HG02973 (cell line): Measurements from ENCODE around the gene OR6B3.

ENCODE experiments used
- ATAC-seq: cut with Tn5 transposase; IDR thresholded peaks from one replicate; pipeline ENCODE4 v1.9.1; 2021; ENCODE audit warnings: moderate library complexity; ENCODE audit not compliant: unreplicated experiment

OR6B3 gene

DNA sequence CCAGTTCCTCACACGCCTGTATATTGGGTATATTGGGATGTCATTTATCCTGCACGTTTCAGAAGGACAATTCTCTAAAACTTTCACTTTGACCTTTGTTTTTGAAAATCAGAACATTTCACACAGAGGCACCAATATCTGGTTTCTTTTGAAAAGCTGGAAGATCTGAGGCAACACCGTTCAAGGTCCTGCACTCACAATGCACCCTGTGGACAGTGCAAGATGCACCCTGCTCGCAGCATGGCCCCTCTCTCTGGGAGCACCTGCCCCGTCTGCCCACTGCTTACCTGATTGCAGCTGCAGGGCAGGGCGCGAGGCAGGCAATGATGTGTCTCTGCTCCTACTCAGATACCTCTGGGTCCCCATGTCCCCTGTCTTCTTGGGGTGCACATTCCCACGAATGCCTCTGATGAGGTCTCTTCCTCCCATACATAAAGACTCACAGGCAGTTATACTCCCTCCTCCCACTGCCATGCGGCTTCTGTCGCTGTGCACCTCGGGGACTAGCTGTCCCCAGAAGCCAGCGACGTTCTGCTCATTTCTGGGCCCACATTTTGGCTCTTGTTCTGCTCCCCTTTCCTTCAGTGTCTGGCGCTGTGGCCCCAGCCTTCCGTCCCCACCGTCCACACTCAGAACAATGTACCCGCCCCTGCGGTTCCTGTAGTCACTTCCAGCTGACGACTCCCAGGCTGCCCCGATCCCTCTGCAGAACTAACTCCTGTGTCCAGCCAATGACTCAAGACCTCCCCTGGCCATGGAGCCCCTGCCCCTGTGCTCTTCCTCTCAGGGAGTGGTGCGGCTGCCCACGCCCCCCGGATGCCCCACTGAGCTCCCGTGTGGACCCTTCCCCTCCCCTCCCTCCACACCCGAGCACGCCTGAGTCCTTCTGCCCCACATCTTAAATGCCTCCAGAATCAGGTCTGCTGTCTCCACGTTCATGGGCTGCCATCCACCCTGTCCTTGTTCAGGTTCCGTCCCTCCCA lies at the start of gene OR6B3:
OR6B3 (minus strand) TSS at position 349 of the 983 bp plus-strand sequence.
- ATAC-seq, result no peak

- no peak for ATAC-seq
These were observed 45.0 kb upstream of the OR6B3 start for GRCh38 chr2:240098349-240098748.

DNA sequence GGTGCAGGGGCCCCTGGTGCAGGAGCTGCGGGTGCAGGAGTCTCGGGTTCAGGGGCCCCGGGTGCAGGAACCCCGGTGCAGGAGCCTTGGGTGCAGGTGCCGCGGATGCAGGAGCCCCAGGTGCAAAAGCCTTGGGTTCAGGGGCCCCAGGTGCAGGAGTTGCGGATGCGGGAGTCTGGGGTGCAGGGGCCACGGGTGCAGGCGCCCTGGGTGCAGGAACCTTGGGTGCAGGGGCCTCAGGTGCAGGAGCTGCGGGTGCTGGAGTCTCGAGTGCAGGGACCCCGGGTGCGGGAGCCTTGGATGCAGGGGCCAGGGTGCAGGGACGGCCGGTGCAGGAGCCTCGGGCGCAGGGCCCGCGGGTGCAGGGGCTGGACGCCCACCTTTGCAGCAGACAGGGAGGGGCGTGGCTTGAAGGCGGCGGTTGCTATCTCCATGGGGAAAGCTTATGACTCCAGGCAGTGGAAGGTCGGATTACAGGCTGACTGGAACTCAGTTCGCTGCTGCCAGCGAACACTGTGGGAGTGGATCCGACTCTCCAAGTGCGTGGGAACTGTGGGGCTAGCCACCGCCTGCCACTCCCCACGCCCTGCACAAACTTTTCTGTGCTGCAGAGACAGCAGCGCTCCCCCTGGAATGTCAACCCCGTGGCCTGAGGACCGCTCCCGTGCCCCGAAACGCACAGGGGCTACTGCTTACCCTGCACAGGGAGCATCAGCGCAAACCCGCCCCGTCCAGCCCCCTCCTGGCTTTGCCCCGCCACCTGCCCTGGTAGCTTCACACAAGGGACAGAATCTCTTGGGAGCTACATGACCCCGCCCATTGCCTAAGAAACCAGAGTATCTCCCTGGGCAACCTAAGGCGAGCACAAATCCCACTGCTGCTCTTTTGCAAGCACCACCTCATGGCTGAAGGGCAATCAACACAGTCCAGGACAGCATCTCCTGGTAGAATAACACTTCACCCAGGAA lies 42.5 kb upstream of the OR6B3 start:
- no peak for ATAC-seq

DNA sequence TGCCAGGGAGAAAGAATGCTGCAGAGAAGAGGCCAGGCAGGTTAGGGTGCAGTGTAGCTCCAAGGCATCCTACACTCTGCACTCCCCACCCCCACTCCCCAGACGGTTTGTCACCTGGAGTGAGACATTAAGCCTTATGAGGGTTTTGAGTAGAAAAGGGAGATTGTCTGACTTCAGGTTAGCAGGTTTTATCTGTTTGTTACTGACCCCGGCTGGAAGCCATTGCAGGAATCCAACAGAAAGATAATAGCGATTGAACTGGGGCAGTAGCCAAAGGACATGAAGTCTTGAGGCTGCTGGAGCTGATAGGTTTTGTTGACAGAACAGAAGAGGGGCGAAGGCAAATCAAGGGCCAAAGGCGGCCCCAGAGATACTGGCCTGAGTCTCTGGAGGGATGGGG lies 36.0 kb upstream of the OR6B3 start:
- ATAC-seq, result no peak

- ATAC-seq, result no peak
These were observed 33.2 kb upstream of the OR6B3 start for GRCh38 chr2:240086563-240086962.

- no peak for ATAC-seq
These were observed 25.3 kb upstream of the OR6B3 start for GRCh38 chr2:240078631-240079030.

- ATAC-seq, result no peak
These were observed 24.1 kb upstream of the OR6B3 start for GRCh38 chr2:240077442-240077841.

GRCh38 chr2:240074545-240074944 lies 21.2 kb upstream of the OR6B3 start:
- ATAC-seq, result no peak

DNA sequence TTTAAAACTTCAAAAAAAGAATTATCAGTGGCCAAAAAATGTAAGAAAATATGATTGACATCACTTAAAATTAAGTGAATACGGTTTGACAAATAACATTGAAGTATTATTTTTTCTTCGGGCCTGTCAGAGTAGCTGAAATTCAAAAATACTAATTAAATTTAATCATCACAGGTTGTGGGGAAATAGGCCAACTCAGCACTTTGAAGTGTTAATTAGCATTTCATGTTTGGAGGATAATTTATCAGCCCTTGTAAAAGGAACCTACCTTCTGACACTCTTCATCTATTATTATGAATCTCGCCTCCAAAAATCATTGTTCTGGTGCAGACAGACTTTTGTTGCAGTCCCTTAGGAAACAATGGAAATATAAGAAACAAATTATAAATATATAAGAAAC lies 17.6 kb upstream of the OR6B3 start:
- ATAC-seq, result no peak

DNA sequence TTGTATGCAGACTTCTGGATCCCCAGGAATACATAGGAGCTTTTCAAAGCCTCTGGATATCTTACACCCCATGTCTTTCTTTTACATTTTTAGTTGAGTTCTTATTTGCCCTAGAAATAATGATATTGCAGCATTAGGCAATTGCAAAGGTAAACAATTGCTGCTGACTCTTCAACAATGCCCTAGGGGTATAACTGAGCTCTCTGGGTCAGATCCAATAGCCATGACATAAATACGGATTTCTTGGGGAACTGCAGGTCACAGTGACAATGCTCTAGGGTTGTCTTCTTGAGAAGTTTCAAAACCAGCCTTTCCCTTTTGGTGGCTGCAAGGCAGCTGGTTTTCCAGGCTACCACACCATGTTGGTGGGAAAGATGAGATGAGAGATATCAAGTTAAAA lies 16.5 kb upstream of the OR6B3 start:
- no peak for ATAC-seq

GRCh38 chr2:240068193-240068592 lies 14.9 kb upstream of the OR6B3 start:
- no peak for ATAC-seq

- ATAC-seq, result no peak
These were observed 13.2 kb upstream of the OR6B3 start for GRCh38 chr2:240066489-240066888.

DNA sequence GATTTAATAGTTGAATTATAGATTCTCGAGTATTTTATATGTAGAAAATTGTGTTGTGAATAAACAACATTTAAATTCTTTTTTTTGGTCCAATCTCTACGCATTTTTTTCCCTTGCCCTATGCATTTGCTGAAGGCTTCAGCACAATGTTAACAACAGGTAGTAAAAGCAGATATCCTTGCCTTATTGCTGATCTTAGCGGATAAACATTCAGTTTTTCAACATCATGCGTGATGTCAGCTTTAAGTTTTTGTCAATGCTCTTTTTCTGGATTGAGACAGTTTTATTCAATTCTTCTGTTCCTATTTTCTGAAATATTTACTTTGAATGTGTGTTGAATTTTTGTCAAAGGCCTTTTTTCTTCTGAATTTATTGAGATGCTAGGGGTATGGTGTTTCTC lies 11.6 kb upstream of the OR6B3 start:
- ATAC-seq, result no peak

DNA sequence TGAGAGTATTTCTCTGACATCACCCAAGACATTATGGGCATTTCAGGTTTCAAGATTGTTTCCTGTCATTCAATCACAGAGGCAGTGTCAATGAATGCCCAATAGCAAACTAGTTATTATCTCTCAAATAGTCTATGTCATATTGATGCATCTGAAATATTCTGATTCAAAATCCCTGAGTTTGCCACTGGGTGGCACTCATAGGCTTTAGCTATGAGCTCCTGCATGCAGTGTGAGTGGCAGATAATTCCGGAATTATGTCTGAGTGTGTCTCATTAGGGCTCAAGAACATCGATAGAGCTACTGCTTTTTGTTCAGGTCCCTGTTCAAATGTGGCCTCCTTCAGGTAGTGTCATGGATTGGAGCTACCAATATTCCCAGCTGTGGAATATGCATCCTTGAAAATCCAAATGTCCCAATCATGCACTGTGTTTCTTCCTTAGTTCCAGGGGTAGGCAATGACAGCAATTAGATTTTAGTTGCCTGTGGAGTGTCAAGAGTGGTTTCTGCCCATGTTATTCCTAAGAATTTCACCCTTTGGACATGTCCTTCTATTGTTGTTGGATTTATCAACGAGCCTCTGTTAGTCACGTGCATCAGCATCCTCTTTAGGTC lies 7.8 kb upstream of the OR6B3 start:
- no peak for ATAC-seq

- ATAC-seq, result no peak
These were observed 3.4 kb upstream of the OR6B3 start for GRCh38 chr2:240056678-240057077.

DNA sequence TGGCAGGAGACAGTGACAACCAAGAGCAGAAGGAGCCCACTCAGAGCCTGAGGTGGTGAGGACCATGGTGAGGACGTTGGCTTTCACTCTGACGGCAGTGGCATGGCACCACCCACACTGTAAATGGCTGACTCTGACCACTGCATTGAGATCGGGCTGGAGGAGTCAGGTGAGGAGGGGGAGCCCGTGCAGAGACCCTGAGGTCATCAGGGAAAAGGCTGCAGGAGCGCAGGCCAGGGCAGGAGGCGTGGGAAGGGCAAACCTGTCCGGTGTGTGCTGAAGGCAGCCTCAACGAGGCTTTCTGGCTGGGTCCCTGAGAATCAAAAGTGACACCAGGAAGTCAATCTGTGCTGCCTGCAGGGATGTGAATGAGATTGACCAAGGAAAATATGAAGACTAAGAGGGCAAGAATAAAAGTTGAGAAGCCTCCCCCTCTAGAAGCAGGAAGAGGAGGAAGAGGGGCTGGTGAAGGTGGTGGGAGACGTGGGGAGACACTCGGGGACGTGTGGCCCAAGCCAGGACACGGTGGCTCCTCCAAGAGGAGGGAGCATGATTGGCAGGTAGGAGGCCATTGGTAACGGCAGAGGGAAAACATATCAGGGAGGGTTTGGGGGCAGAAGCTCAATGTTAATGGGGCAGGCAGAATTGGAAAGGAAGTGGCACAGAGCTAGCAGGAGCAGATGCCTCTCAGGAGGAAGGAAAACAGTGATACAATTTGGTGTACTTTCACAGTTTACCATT lies 2.0 kb upstream of the OR6B3 start:
- no peak for ATAC-seq

DNA sequence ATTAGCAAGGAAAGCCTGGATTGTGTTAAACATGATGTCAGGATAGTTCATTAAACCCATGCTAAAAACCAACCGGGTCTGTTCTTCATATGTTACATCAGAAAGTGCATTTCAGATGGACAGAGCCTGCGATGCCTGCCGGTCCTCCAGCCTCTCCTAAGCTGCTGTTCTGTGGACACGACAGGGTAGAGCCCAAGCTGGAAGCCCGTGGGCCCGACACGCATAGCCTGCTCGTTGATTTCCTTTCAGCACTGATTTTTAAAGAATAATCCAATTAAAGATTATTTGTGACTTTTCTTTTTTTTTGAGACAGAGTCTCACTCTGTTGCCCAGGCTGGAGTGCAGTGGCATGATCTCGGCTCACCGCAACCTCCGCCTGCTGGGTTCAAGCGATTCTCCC lies 797 bp downstream of the OR6B3 start:
- no peak for ATAC-seq

DNA sequence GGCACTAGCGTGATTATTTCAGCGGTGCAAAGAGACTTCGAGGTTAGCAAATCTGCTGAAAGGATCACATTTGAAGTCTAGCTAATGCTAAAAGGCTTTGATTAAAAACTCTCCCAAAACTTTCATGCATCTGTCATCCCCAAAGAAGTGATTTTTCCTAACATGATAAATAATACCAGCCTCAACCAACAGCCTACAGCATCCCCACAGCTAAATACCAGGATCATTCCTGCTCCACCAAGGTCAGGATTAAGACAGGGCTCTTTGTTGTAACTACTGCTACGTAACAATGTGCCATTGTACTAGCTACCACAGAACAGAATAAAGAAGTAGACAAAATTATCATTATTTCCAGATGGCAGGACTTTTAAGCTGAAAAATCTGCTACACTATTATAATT lies 1.6 kb downstream of the OR6B3 start:
- no peak for ATAC-seq

DNA sequence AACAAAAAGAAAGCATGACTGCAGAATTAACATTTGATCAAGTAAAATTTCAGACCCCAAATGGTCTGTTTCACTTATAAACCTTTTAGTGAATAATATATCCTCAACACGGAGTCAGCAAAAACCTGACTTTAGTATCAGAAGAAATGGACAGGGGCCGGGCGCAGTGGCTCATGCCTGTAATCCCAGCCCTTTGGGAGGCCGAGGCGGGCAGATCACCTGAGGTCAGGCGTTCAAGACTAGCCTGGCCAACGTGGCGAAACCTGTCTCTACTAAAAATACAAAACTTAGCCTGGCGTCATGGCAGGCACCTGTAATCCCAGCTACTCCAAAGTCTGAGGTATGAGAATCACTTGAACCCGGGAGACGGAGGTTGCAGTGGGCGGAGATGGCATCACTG lies 3.0 kb downstream of the OR6B3 start:
- no peak for ATAC-seq

DNA sequence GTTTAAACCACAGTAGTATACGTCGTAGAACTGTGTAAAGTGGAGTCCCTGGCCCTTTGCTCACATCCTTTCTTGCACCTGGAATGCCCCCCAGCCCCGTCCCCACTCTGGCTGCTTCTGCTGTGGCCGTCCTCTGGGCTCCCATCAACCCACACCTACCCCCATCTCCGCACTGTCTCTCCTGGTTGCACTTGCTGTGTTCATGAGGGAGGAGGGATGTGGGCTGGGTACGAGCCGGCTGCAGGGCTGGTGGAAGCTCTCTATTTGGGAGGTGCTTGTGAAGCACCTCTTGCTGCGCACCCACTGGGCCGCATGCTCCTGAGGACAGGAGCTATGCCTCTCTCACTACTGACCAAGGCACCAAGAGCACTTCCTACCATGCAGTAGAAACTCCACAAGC lies 5.1 kb downstream of the OR6B3 start:
- ATAC-seq, result no peak

DNA sequence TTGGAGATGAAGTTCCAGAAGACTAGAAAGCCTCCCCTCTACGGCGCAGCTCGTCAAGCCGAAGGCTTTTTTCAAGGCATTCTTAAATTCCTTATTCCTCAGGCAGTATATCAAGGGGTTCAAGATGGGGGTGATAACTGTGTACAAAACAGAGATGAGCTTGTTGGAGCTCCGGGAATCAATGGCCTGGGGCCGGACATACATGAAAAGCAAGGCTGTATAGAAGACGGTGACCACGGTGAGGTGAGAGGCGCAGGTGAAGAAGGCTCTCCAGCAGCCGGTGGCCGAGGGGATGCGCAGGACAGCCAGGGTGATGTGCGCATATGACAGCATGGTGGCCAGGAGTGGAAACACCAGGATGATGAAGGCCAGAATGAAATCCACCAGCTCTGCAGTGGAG lies 8.2 kb downstream of the OR6B3 start:
- ATAC-seq, result no peak
